Spleen (tissue), 11 donors: ENCODE data around the gene C2CD2. TPM values are rescaled to one million over a fixed set of nuclear protein-coding genes. Genes with fewer than 3 reads are reported as not detected.

Experiments
- DNase-seq: peaks from one replicate; pipeline ENCODE4 v3.0.0-alpha.2; 2020
- H3K27ac ChIP-seq, 8 donors: fragments of 200-600 bp; sonication (generic) in 7 of 8; 1 replicate in 4 of 8; 2 replicates in 4 of 8; pipeline versions ENCODE4 v1.5.0 to v1.8.0; 2016 to 2021; ENCODE audit warnings: inconsistent platforms in 4 of 8, mild to moderate bottlenecking in 4 of 8, moderate library complexity in 1 of 8
- H3K27me3 ChIP-seq, 7 donors: fragments of 200-600 bp; sonication (generic) in 6 of 7; replicated peaks in 1 of 7; 1 replicate in 4 of 7; 2 replicates in 3 of 7; pipeline versions ENCODE4 v1.5.0 to v1.8.0; 2016 to 2021; ENCODE audit warnings: inconsistent platforms in 3 of 7, mild to moderate bottlenecking in 1 of 7
- H3K36me3 ChIP-seq, 6 donors: fragments of 200-600 bp; sonication (generic) in 5 of 6; 1 replicate in 4 of 6; 2 replicates in 2 of 6; pipeline versions ENCODE4 v1.5.0 to v1.8.0; 2016 to 2021; ENCODE audit warnings: inconsistent platforms in 2 of 6
- H3K4me1 ChIP-seq, 6 donors: fragments of 200-600 bp; sonication (generic) in 5 of 6; 1 replicate in 3 of 6; 2 replicates in 3 of 6; pipeline versions ENCODE4 v1.5.0 to v1.8.0; 2016 to 2021; ENCODE audit warnings: inconsistent platforms in 3 of 6
- H3K4me3 ChIP-seq, 8 donors: fragments of 200-600 bp; sonication (generic) in 7 of 8; 1 replicate in 4 of 8; 2 replicates in 4 of 8; pipeline versions ENCODE4 v1.5.0 to v1.8.0; 2016 to 2021; ENCODE audit warnings: inconsistent platforms in 4 of 8, mild to moderate bottlenecking in 4 of 8, moderate library complexity in 2 of 8
- H3K9me3 ChIP-seq, 8 donors: fragments of 200-600 bp; sonication (generic) in 7 of 8; 1 replicate in 4 of 8; 2 replicates in 4 of 8; pipeline versions ENCODE4 v1.5.0 to v1.8.0; 2016 to 2021; ENCODE audit warnings: inconsistent platforms in 4 of 8
- POLR2A ChIP-seq, 3 donors: fragments of 450-650 bp; IDR thresholded peaks; one replicate each; pipeline ENCODE4 v1.5.1; 2017; ENCODE audit warnings: antibody characterized with exemption in 3 of 3, mild to moderate bottlenecking in 1 of 3
- POLR2AphosphoS5 ChIP-seq, 3 donors: sonication (generic); formaldehyde crosslinking; IDR thresholded peaks; one replicate each; pipeline ENCODE4 v1.5.1; 2017; ENCODE audit warnings: antibody characterized with exemption in 3 of 3
- WGBS, 5 donors: extraction: QIAGEN DNeasy Blood & Tissue Kit in 3 of 5; methylation state at CpG; one replicate each; pipeline versions ENCODE4 v1.1.5 to v1.1.7; 2013 to 2018; 5-methylcytosine and 5-hydroxymethylcytosine counted together
- intact Hi-C: fragments of 100-400 bp; cut with DNase I; formaldehyde crosslinking; loops from one replicate; pipeline ENCODE4 v1.15.0; 2023; ENCODE audit warnings: low total_unique reads
- polyA plus RNA-seq, 3 donors: library from polyadenylated mRNA; stranded (reverse); fragments of 200-250 nt; gene quantifications; one replicate each; pipeline ENCODE4 v1.2.1, GENCODE V29; 2013
- total RNA-seq, 7 donors: library from RNA; depleted of rRNA in 3 of 7; stranded (reverse); fragments of >200 nt in 3 of 7; fragmentation: NEBNext Ultra II Directional in 4 of 7; extraction: Animal tissue kit (Norgen Biotek cat#: 25700) in 4 of 7; gene quantifications; one replicate each; pipeline versions ENCODE4 v1.1.0 to v1.2.1, GENCODE V29; 2016 to 2021
- TF ChIP-seq, protein P1 (sequence below), 11 experiments: fragments of 200-600 bp in 7 of 11; fragments of 450-650 bp in 4 of 11; sonication (generic) in 4 of 11; IDR thresholded peaks in 8 of 11; conservative IDR thresholded peaks in 3 of 11; 1 replicate in 7 of 11; 2 replicates in 4 of 11; pipeline versions ENCODE4 v1.4.0 to v1.8.0; 2016 to 2021; ENCODE audit warnings: antibody characterized with exemption in 11 of 11, inconsistent platforms in 4 of 11, mild to moderate bottlenecking in 1 of 11
- donor health status: healthy with polysubstance abuse.
- donor health status: DM: no; HTN: no; CAD: no; lungs with moderate emphysema.
- donor health status: DM: no; HTN: no; CAD: no.
- donor health status: Bipolar disorder and iron deficiency.
- donor health status: healthy.
- donor health status: DM: no; HTN: no; CAD: no.
- donor health status: DM: yes; HTN: yes; CAD: no.

C2CD2 gene
- total and polyA plus RNA-seq, 10 donors: 12.9 to 163 (median 98.9) TPM

DNA sequence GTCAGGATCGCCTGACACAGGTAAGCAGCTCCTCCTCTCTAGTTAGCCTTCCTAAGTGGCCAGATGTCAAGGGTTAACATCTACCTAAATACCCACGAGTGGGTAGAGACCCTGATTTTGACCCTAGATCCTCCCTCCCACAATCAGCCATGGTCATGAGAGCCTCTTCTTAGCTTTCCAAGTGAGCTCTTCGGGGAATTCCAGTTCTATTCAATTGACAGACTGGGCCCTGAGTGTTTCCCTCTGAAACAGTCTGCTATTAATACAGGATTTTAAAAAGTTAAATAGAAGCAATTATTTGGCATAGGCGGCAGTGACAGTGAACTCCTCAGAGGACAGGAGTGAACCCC lies 28.1 kb downstream of the C2CD2 start:
- Histone ChIP-seq H3K4me3 (peak overlapping the region in 7 of 8 donors; percentile 15 to 67 (median 33)), H3K9me3 (no peaks in the 10 kb centered on the region), H3K4me1 (peaks cover 57 to 99% (median 95%) of the 10 kb centered on the region in 6 donors), H3K27me3 (no peaks in the 10 kb centered on the region), H3K36me3 (no peaks in the 10 kb centered on the region), H3K27ac (peak overlapping the region; percentile 80 to 91 (median 89))
- 47 to 63% (median 56%) methylated on average over 4 of the region's 4 CpGs for WGBS, 5 donors
- no peak for DNase-seq
- intact Hi-C loops: no loop called here
- TF ChIP-seq POLR2AphosphoS5 (IDR thresholded peaks at IDR 0.05) (no peak), POLR2A (IDR thresholded peaks at IDR 0.05) (no peak)
- TF ChIP-seq, protein P1, sequence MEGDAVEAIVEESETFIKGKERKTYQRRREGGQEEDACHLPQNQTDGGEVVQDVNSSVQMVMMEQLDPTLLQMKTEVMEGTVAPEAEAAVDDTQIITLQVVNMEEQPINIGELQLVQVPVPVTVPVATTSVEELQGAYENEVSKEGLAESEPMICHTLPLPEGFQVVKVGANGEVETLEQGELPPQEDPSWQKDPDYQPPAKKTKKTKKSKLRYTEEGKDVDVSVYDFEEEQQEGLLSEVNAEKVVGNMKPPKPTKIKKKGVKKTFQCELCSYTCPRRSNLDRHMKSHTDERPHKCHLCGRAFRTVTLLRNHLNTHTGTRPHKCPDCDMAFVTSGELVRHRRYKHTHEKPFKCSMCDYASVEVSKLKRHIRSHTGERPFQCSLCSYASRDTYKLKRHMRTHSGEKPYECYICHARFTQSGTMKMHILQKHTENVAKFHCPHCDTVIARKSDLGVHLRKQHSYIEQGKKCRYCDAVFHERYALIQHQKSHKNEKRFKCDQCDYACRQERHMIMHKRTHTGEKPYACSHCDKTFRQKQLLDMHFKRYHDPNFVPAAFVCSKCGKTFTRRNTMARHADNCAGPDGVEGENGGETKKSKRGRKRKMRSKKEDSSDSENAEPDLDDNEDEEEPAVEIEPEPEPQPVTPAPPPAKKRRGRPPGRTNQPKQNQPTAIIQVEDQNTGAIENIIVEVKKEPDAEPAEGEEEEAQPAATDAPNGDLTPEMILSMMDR (IDR thresholded peaks at IDR 0.05 in 8 of 11, conservative IDR thresholded peaks at IDR 0.05 in 3 of 11): no peak

DNA sequence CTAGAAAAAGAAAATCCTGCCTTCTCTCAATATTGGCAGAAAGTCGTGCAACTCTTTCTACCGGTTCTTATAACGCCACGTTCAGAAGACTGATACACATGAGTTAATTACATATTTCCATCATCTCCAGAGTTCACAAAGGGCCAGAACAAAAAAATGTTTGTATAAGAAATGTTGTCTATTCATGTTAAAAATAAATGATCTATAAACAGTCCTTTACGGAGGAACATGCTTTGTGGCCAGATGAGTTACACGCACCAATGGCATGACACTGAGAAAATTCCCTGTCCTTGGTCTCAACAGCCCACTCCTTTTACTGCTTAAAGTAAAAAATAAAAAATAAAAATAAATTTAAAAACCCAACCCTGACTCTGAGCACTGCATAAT lies 29.5 kb downstream of the C2CD2 start:
- intact Hi-C loops: no loop called here
- Histone ChIP-seq H3K4me1 (peaks cover 58 to 92% (median 88%) of the 10 kb centered on the region in 6 donors), H3K4me3 (no peak overlapping the region), H3K27me3 (no peaks in the 10 kb centered on the region), H3K9me3 (no peaks in the 10 kb centered on the region), H3K36me3 (peaks cover 0 to 12% (median 2%) of the 10 kb centered on the region in 6 donors), H3K27ac (peak overlapping the region; percentile 2 to 91 (median 83))
- DNase-seq: no peak
- no peak for TF ChIP-seq POLR2A (IDR thresholded peaks at IDR 0.05)
- 49 to 75% (median 63%) methylated on average over 6 of the region's 6 CpGs for WGBS, 5 donors

DNA sequence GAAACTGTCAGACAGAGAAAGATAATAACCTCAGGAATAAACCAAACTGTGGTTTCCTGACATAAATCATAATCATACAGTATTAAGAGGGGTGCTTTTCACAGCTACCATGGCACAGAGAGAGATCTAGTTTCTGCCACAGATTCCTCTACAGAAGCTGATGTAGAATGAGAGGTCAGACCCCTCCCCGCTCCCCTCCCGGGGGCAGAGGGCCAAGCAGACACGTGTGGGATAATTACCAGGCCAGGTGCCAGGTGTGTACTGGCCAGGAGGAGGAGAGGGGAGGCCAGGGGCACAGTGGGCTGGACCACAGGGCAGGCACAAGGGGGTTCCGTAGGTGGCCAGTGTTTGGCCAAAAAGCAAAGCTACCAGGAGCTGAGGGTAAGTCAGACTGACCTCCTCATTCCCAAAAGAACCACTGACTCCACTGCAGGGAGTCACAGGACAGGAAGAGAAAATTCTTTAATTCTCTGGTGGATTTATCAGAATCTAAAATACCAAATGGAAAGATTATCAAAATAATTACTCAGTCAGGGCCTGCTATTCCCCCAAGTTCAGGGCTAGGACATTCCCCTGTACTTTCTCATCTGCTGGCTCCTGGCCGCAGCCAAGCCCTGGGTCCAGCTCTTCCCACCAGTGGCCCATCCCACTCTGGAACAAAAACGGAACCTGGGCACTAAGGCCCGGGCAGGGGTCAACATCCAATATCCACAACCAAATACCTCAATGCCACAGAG lies 30.0 kb downstream of the C2CD2 start:
- DNase-seq: no peak
- Histone ChIP-seq H3K27me3 (no peaks in the 10 kb centered on the region), H3K9me3 (no peaks in the 10 kb centered on the region), H3K4me3 (no peak overlapping the region), H3K36me3 (peaks cover 0 to 18% (median 2%) of the 10 kb centered on the region in 6 donors), H3K4me1 (peaks cover 53 to 87% (median 82%) of the 10 kb centered on the region in 6 donors), H3K27ac (peak overlapping the region; percentile 2 to 91 (median 83))
- TF ChIP-seq POLR2AphosphoS5 (IDR thresholded peaks at IDR 0.05) (peak; percentile 18 to 49 (median 19)), POLR2A (IDR thresholded peaks at IDR 0.05) (no peak)
- 33 to 47% (median 43%) methylated on average over 7 of the region's 7 CpGs for WGBS, 5 donors
- intact Hi-C loops: no loop called here

DNA sequence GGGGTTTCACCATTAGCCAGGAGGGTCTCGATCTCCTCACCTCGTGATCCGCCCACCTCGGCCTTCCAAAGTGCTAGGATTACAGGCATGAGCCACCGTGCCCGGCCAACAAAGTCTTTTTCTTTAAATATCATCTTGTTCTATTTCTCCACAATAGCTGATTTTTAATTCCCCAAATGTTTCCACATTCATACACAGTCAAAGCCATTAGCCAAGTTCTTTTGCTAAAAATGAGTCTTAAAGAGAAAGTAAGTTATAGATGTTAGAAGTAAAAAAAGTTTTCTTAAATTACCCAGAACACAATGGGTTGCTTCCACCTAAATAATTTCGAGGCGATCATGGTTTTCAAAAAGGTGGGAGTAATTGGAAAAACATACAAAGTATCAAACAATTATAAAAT lies 30.6 kb downstream of the C2CD2 start:
- Histone ChIP-seq H3K27me3 (no peaks in the 10 kb centered on the region), H3K36me3 (peaks cover 0 to 24% (median 5%) of the 10 kb centered on the region in 6 donors), H3K9me3 (no peaks in the 10 kb centered on the region), H3K4me1 (peaks cover 46 to 81% (median 76%) of the 10 kb centered on the region in 6 donors), H3K4me3 (no peak overlapping the region), H3K27ac (peak overlapping the region in 6 of 8 donors; percentile 20 to 91 (median 89))
- no peak for DNase-seq
- 69 to 76% (median 73%) methylated on average over 8 of the region's 8 CpGs for WGBS, 5 donors
- TF ChIP-seq, protein P1 (IDR thresholded peaks at IDR 0.05 in 8 of 11, conservative IDR thresholded peaks at IDR 0.05 in 3 of 11): no peak
- TF ChIP-seq POLR2AphosphoS5 (IDR thresholded peaks at IDR 0.05) (no peak), POLR2A (IDR thresholded peaks at IDR 0.05) (no peak)
- intact Hi-C loops: no loop called here

DNA sequence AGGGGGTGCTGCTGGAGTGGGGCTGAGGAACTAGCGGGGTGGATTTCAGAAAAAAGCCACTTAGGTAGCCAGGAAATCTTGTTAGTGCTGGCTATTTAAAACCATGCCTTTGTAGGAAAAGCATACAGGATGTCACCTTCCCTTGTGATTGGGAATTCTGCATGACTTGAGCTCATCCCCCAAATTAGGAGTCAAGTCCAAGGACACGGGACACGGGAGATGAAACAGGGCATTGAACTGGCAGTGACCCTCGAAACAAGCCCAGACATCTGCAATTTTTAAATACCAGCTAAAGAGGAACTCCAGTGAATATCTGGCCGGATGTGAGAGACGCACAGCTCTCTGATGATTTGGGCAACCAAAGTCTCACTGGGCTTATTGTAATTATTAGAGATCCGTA lies 32.8 kb downstream of the C2CD2 start:
- DNase-seq: no peak
- H3K4me1 ChIP-seq: peaks cover 33 to 59% (median 57%) of the 10 kb centered on the region in 6 donors
- peaks cover 0 to 45% (median 23%) of the 10 kb centered on the region in 6 donors for H3K36me3 ChIP-seq
- peak overlapping the region in 5 of 8 donors; percentile 45 to 89 (median 56) for H3K27ac ChIP-seq
- H3K4me3 ChIP-seq: no peak overlapping the region
- no peaks in the 10 kb centered on the region for H3K9me3 ChIP-seq
- intact Hi-C loops: no loop called here
- WGBS, 5 donors: 21 to 32% (median 24%) methylated on average over 7 of the region's 7 CpGs
- H3K27me3 ChIP-seq: no peaks in the 10 kb centered on the region
- TF ChIP-seq, protein P1 (IDR thresholded peaks at IDR 0.05 in 8 of 11, conservative IDR thresholded peaks at IDR 0.05 in 3 of 11): no peak
- TF ChIP-seq POLR2AphosphoS5 (IDR thresholded peaks at IDR 0.05): peak in 1 of 3 donors; percentile 57
